Endothelial cell (in vitro differentiated cells): ENCODE measurements around the gene CD302. TPM values are rescaled to one million over a fixed set of nuclear protein-coding genes. Genes with fewer than 3 reads are reported as not detected.

Experiments
- DNase-seq: peaks from one replicate; pipeline ENCODE4 v3.0.0; 2021; ENCODE audit warnings: low spot score
- H3K27ac Mint-ChIP-seq: one replicate; pipeline ENCODE4 v1.8.0; 2021; ENCODE audit warnings: mixed read lengths, inconsistent platforms; ENCODE audit not compliant: unreplicated experiment
- H3K27me3 Mint-ChIP-seq: one replicate; pipeline ENCODE4 v1.8.0; 2021; ENCODE audit warnings: mild to moderate bottlenecking, moderate library complexity, mixed read lengths, inconsistent platforms; ENCODE audit not compliant: unreplicated experiment
- H3K36me3 Mint-ChIP-seq: one replicate; pipeline ENCODE4 v1.8.0; 2021; ENCODE audit warnings: mild to moderate bottlenecking, low read depth, mixed read lengths, inconsistent platforms; ENCODE audit not compliant: unreplicated experiment
- H3K4me1 Mint-ChIP-seq: one replicate; pipeline ENCODE4 v1.8.0; 2021; ENCODE audit warnings: mild to moderate bottlenecking, mixed read lengths, inconsistent platforms; ENCODE audit not compliant: unreplicated experiment
- H3K4me3 Mint-ChIP-seq: one replicate; pipeline ENCODE4 v1.8.0; 2021; ENCODE audit warnings: mild to moderate bottlenecking, mixed read lengths, inconsistent platforms; ENCODE audit not compliant: unreplicated experiment
- H3K9me3 Mint-ChIP-seq: one replicate; pipeline ENCODE4 v1.8.0; 2021; ENCODE audit warnings: mixed read lengths, inconsistent platforms; ENCODE audit not compliant: unreplicated experiment
- total RNA-seq: library from RNA; stranded (reverse); fragmentation: NEBNext Ultra II Directional; extraction: Animal tissue kit (Norgen Biotek cat#: 25700); gene quantifications from one replicate; pipeline ENCODE4 v1.2.1, GENCODE V29; 2021; ENCODE audit not compliant: unreplicated experiment
- TF ChIP-seq, protein P1 (sequence below): fragments of 200-600 bp; sonication (generic); IDR thresholded peaks from one replicate; pipeline ENCODE4 v1.5.0; 2021; ENCODE audit warnings: antibody characterized with exemption; ENCODE audit not compliant: unreplicated experiment

CD302 gene
- total RNA-seq, 1 donor from 2014 or later, result 5.2 TPM

DNA sequence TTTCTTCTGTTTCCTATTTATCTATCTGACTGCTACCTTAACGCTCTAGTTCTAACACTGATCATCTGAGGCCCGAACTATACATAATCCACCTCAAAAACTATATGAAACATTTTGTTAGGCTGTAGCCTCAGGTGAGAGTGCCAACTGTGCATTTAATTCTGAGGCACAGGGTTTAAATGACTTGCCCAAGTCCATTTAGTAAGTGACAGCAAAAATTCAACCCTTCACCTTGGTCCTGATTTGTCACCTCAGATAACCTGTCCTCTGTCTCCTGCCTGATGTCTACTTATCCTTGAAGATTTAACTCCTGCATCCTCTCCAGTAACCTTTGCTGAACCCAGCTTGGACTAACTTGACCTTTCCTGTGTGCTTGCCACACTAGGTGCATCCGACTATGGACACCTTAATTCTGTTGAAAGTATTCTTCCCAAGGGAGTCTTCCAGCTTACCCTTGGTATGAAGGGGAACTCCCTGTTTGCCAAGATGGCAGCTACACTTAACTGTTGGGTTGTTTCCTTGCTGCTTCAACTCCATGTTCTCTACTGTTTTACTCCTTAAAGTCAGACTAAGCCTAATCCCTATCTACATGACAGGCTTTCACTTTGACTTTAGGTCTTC lies 23.5 kb downstream of the CD302 start:
- no peak overlapping the region for H3K4me3 Mint-ChIP-seq
- H3K27me3 Mint-ChIP-seq, result peaks cover under 1% of the 10 kb centered on the region
- no peaks in the 10 kb centered on the region for H3K9me3 Mint-ChIP-seq
- H3K36me3 Mint-ChIP-seq, result no peaks in the 10 kb centered on the region
- DNase-seq, result no peak
- TF ChIP-seq, protein P1, sequence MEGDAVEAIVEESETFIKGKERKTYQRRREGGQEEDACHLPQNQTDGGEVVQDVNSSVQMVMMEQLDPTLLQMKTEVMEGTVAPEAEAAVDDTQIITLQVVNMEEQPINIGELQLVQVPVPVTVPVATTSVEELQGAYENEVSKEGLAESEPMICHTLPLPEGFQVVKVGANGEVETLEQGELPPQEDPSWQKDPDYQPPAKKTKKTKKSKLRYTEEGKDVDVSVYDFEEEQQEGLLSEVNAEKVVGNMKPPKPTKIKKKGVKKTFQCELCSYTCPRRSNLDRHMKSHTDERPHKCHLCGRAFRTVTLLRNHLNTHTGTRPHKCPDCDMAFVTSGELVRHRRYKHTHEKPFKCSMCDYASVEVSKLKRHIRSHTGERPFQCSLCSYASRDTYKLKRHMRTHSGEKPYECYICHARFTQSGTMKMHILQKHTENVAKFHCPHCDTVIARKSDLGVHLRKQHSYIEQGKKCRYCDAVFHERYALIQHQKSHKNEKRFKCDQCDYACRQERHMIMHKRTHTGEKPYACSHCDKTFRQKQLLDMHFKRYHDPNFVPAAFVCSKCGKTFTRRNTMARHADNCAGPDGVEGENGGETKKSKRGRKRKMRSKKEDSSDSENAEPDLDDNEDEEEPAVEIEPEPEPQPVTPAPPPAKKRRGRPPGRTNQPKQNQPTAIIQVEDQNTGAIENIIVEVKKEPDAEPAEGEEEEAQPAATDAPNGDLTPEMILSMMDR, result no peak
- H3K27ac Mint-ChIP-seq, result peak overlapping the region; percentile 10
- H3K4me1 Mint-ChIP-seq, result peaks cover 5% of the 10 kb centered on the region

DNA sequence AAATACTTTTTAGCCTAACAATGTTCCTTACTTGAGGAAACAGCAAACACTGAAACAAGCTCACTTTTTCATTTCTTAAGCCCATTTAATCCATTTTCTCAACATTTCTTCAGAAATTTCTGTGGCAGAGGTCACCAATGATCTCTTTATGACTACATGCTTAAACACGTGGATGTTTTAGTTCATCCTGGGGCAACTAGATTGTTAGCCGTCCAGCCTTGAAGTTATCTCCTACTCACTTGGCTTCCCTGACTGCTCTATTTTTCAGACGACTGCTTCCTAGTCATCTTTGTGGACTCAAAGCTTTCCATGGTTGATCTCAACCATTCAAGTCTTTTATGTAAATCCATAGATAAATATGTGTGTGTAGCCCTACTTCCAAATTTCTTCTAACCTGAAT lies 24.1 kb downstream of the CD302 start:
- peaks cover 5% of the 10 kb centered on the region for H3K4me1 Mint-ChIP-seq
- H3K36me3 Mint-ChIP-seq, result no peaks in the 10 kb centered on the region
- H3K27ac Mint-ChIP-seq, result peak overlapping the region; percentile 10
- H3K4me3 Mint-ChIP-seq, result no peak overlapping the region
- no peaks in the 10 kb centered on the region for H3K27me3 Mint-ChIP-seq
- H3K9me3 Mint-ChIP-seq, result no peaks in the 10 kb centered on the region
- TF ChIP-seq, protein P1, result no peak
- DNase-seq, result no peak

DNA sequence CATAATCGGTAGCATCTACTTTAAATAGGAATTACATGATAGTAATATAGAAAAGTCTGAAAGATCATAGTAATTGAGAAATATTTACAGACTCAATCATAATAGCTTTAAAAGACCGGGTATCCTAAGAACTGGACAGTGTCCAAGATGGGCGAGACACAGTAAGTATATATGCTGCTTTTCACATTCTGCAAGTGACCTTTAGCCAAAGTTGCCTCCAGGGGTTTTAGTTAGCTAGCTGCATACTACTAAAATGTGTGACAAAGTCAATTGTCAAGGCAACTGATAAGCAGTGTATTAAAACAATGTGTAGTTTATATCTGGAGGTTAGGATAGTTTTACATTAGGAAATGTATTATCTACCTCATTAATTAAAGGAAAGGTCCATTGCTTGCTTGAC lies 24.6 kb downstream of the CD302 start:
- no peak overlapping the region for H3K4me3 Mint-ChIP-seq
- DNase-seq, result no peak
- H3K9me3 Mint-ChIP-seq, result no peaks in the 10 kb centered on the region
- H3K27ac Mint-ChIP-seq, result no peak overlapping the region
- peaks cover 5% of the 10 kb centered on the region for H3K4me1 Mint-ChIP-seq
- TF ChIP-seq, protein P1, result no peak
- H3K27me3 Mint-ChIP-seq, result no peaks in the 10 kb centered on the region
- no peaks in the 10 kb centered on the region for H3K36me3 Mint-ChIP-seq

DNA sequence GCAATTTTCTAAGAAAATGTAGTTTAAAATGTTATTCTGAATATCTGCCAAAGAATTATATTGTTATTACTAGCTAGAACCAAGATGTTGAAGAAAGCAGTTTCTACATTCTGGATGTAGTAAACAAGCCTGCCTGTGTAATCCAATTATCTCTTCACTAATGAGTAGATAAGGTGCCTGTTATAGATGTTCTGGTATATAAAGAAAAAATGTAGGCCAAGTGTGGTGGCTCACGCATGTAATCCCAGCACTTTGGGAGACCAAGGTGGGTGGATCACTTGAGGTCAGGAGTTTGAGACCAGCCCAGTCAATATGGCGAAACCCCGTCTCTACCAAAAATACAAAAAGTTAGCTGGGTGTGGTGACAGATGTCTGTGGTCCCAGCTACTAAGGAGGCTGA lies 28.9 kb downstream of the CD302 start:
- DNase-seq, result no peak
- Mint-ChIP-seq H3K27me3 (no peaks in the 10 kb centered on the region), H3K4me3 (no peak overlapping the region), H3K9me3 (no peaks in the 10 kb centered on the region), H3K4me1 (no peaks in the 10 kb centered on the region), H3K27ac (no peak overlapping the region), H3K36me3 (peaks cover 5% of the 10 kb centered on the region)
- TF ChIP-seq, protein P1, result no peak

DNA sequence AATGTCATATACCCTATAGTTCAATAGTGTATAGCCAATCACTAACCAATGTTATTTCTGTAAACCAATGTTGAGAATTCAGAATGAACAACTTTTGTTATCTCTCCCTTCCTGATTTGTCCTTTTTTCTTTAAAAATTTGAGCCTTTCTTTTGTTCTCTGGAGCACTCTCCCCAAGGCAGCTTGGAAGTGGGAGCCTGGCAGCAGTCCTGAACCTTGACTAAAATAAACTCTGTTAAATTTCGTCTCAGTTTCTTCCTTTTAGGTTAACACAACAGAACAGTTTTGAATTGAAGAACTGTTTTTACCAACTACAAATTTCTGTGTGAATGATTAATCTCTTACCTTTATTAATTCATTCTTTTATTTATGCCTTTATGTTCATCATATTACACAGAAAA lies 35.9 kb downstream of the CD302 start:
- TF ChIP-seq, protein P1, result no peak
- Mint-ChIP-seq H3K9me3 (no peaks in the 10 kb centered on the region), H3K36me3 (peaks cover 27% of the 10 kb centered on the region), H3K27me3 (no peaks in the 10 kb centered on the region), H3K4me3 (peak overlapping the region; percentile 59), H3K4me1 (peaks cover 28% of the 10 kb centered on the region), H3K27ac (peak overlapping the region; percentile 77)
- no peak for DNase-seq
